Vagina (tissue), 2 donors: Measurements from ENCODE around the gene DYDC1.

Experiments
- POLR2AphosphoS5 ChIP-seq, 2 donors: sonication (generic); formaldehyde crosslinking; IDR thresholded peaks; one replicate each; pipeline ENCODE4 v1.9.0; 2017; ENCODE audit warnings: antibody characterized with exemption in 2 of 2, mild to moderate bottlenecking in 2 of 2, low read depth in 1 of 2; ENCODE audit not compliant: insufficient read depth in 1 of 2
- TF ChIP-seq, protein P1 (sequence below), 3 experiments: fragments of 450-650 bp in 2 of 3; fragments of 200-600 bp in 1 of 3; sonication (generic) in 1 of 3; IDR thresholded peaks; one replicate each; pipeline ENCODE4 v1.5.1; 2017 to 2019; ENCODE audit warnings: antibody characterized with exemption in 3 of 3, mild to moderate bottlenecking in 2 of 3, moderate library complexity in 2 of 3

- TF ChIP-seq POLR2AphosphoS5 (IDR thresholded peaks at IDR 0.05; ENCODE audit: insufficient read depth in 1 of 2, low read depth in 1 of 2): no peak
- TF ChIP-seq, protein P1, sequence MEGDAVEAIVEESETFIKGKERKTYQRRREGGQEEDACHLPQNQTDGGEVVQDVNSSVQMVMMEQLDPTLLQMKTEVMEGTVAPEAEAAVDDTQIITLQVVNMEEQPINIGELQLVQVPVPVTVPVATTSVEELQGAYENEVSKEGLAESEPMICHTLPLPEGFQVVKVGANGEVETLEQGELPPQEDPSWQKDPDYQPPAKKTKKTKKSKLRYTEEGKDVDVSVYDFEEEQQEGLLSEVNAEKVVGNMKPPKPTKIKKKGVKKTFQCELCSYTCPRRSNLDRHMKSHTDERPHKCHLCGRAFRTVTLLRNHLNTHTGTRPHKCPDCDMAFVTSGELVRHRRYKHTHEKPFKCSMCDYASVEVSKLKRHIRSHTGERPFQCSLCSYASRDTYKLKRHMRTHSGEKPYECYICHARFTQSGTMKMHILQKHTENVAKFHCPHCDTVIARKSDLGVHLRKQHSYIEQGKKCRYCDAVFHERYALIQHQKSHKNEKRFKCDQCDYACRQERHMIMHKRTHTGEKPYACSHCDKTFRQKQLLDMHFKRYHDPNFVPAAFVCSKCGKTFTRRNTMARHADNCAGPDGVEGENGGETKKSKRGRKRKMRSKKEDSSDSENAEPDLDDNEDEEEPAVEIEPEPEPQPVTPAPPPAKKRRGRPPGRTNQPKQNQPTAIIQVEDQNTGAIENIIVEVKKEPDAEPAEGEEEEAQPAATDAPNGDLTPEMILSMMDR (IDR thresholded peaks at IDR 0.05): no peak
Measured at GRCh38 chr10:80392250-80392649, 35.7 kb upstream of the DYDC1 start.
